Fibroblast of pulmonary artery (primary cell): ENCODE measurements around the gene FYB1.

Source experiments
- DNase-seq: peaks from one replicate; pipeline ENCODE4 v3.0.0-alpha.2; 2010; ENCODE audit warnings: low read depth
- H3K4me3 ChIP-seq: replicated peaks from 2 replicates; pipeline ENCODE4 v1.5.1; 2011; ENCODE audit warnings: low read depth, mild to moderate bottlenecking, control low read depth, low read length, moderate library complexity
- TF ChIP-seq, protein P1 (sequence below): IDR thresholded peaks from 2 replicates; pipeline ENCODE4 v1.5.1; 2011; ENCODE audit warnings: mild to moderate bottlenecking, control low read depth, low read length, inconsistent platforms; ENCODE audit errors: missing control alignments

FYB1 gene

DNA sequence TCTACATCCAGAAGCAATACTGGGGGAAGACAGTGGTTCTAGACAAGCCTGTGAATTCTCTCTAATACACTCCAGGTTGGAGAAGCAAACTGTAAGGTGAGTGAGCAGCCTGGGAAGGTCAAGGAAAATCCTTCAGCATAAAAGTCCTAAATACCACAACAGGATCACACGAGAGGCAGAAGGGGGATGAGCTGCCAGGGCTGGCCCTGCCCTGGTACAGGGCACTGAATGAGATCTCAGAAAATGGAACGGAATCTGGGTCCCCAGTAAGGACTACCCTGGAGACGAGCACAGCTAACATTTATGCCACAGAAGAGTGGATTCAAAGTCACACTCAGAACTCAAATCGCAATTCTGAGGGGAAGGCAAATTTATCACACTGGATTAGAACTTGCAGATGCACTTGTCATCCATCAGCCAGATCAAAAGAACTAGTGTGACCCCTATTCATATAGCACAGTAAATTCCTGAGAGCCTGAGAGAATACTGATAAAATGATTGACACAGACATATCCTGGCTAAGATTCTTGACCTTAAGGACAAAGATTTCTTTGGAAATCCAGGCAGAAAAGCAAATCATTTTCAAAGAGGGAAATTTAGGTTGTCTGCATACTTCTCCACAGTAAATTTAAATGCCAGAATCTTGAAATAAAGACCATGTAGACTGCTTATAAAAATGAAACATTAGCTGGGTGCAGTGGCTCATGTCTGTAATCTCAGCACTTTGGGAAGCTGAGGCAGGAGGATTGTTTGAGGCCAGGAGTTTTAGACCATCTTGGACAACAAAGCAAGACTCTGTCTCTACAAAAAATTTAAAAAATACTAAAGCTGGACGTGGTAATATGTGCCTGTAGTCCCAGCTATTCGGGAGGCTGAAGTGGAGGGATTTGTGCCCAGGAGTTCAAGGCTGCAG is 25.6 kb downstream of the FYB1 start:
- TF ChIP-seq, protein P1, sequence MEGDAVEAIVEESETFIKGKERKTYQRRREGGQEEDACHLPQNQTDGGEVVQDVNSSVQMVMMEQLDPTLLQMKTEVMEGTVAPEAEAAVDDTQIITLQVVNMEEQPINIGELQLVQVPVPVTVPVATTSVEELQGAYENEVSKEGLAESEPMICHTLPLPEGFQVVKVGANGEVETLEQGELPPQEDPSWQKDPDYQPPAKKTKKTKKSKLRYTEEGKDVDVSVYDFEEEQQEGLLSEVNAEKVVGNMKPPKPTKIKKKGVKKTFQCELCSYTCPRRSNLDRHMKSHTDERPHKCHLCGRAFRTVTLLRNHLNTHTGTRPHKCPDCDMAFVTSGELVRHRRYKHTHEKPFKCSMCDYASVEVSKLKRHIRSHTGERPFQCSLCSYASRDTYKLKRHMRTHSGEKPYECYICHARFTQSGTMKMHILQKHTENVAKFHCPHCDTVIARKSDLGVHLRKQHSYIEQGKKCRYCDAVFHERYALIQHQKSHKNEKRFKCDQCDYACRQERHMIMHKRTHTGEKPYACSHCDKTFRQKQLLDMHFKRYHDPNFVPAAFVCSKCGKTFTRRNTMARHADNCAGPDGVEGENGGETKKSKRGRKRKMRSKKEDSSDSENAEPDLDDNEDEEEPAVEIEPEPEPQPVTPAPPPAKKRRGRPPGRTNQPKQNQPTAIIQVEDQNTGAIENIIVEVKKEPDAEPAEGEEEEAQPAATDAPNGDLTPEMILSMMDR = no peak
- no peak overlapping the region for H3K4me3 ChIP-seq
- DNase-seq = no peak

DNA sequence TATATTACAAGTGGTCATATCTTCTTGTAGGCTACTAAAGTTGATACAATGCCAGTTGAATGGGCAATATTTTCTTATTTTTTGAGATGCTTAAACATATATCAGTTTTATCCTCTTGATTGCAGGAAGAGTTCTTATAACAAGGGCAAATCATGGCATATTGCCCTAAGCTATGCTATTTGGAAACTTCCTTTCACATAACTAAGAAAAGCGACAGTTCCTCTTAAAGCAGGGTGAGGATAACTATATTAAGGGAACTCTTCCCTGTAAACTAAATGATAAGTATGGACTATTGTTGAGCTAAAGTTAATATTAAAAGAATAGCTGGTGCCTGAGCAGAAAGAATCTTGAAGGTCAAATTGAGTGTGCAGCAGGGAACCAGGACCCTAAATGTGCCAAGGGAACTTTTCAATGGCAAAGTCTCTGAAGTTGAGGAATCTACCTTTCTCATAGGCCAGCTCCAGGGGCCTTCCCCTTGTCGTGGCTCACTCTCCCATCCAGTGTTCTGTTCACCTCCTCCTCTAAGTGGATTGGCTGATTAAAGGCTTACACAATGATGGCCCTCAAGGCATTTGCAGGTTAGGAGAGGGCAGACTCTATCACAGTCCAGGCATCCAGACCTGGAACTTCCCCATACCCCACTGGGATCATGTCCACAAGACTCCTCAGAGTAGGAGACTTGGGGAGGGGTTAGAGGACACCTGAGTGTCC is 26.8 kb downstream of the FYB1 start:
- DNase-seq = no peak
- H3K4me3 ChIP-seq = no peak overlapping the region
- TF ChIP-seq, protein P1 = no peak

DNA sequence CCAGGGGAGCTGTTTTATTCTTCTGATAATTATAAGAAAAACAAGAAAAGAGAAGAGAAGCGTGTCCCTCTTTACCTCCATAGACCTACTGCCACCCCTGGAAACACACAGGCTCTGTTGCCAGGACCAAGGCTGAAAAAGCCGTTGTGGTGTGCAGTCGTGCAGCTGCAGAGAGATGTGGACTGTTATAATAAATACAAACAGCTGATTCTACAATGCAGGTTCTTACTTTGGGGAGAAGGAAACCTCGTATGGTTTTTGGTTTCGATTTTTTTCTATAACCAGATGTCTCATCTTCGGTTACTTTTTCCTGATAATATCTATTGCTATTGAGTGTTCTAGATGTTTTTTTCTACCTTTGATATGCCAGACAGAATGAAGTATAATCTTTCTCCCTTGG is 28.1 kb downstream of the FYB1 start:
- TF ChIP-seq, protein P1 = no peak
- no peak overlapping the region for H3K4me3 ChIP-seq
- no peak for DNase-seq

DNA sequence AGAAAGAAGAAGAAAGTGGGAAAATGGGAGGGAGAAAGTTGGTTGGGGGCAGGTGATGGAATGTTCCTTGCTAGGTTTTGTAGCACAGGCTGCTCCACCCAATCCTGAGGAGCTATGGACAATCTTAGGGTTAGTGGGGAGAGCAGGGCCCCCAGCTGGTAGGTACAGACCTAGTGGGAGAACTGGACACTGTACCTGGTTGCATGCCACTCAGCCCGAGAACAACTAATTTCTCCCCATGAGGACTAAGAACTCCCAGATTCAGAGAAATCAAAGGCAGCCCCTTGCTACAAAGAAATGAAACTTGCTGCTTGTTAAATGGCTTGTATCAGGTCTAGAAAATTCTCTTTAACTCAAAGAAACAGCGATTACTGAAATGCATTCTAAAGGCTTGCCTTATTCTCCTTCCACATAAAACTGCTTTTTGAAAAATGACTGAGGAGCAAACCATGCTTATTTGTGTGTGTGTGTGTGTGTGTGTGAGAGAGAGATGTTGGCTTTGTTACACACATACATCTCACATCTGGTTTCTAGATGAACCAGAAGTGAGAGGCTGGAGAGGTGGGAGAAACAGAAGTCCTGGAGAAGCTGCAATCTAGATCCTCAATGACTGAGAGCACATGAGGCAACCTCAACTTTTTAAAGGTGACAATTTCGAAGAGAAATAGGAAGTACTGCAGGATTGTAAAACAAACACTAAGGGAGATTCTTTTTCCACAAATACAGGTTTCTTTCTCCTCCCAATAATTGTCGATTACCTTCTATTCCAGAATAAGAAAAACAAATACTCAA is 28.9 kb downstream of the FYB1 start:
- DNase-seq = no peak
- H3K4me3 ChIP-seq = no peak overlapping the region
- TF ChIP-seq, protein P1 = no peak

DNA sequence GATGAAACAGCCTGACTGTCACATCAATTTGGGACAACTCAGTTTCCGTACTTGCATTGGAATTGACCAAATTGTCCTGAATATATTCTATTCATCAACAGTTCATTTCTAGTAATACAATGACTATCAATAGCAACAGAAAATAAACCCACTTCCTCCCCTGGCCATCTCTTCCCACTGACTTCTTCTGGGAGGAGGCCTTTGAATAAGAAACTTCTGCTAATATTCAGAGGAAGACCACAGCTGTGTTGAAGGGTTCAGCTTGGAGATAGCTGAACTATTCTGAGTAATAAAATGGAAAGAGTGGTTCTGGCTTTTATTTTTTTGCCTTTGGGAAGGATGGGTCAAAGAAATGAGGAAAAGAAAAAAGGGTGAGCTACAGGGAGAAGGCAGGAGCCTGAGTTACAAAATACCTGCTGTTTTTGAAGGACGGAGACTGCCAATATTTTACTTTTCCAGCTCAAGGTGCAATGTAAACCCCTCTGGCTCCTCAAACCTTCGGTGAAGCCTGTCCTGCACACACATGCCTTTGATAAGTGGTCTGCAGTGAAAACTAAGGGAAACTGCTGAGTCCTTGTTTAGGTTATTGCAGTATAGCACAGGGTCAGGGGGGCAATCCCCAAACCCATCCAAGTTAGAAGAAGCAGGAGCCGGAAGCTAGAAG is 29.9 kb downstream of the FYB1 start:
- DNase-seq = no peak
- H3K4me3 ChIP-seq = no peak overlapping the region
- TF ChIP-seq, protein P1 = no peak
